ENCODE results near the gene NFASC. TPM values are rescaled to one million over a fixed set of nuclear protein-coding genes. Genes with fewer than 3 reads are reported as not detected.

The NFASC gene
- total RNA-seq, 2 experiments from 2014 or later = 0.06 to 0.37 TPM

DNA sequence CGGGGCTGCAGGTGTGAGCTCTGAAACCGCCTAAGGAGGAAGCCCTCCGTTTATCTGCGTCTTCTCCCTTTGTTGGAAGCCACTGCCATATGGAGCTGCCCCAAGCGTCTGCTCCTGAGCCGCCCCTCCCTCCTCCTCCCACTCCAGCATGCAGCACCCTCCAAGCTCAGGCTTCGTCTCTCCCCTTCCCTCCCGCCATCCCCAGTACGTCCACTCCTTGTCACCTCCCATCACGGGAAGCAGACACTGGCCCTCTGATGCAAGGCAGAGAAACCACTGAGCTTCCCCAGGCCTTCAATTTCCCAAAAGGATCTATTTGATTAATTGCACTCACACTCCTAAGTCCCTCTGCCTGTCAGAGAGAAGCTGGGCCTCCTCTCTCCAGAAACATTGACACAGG, 52.5 kb downstream of the NFASC start:
- no peak overlapping the region for H3K4me3 Mint-ChIP-seq
- DNase-seq = no peak
- peaks cover 4% of the 10 kb centered on the region for H3K4me1 Mint-ChIP-seq
- no peaks in the 10 kb centered on the region for H3K36me3 Mint-ChIP-seq
- H3K27me3 Mint-ChIP-seq = peaks cover 17% of the 10 kb centered on the region
- H3K9me3 Mint-ChIP-seq = no peaks in the 10 kb centered on the region
- H3K27ac Mint-ChIP-seq = no peak overlapping the region

DNA sequence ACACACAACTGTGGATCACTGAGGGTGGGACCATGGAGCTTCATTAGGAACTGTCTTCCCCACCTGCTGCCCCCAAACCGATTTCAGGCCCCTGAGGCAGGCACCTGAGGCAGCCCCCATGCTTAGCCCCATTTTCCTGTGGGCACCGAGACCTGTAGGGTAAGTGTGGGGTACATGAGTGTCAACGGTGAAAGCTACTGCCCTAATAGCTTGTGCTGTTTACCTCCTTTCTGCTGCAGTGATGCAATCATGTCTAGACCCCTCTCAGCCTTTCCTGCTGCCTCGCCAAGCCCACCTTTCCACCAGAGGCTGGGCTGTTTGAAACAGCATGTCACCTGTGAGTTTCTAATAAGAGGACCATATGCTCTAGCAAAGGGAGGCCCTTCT, 53.0 kb downstream of the NFASC start:
- DNase-seq = no peak
- Mint-ChIP-seq H3K9me3 (no peaks in the 10 kb centered on the region), H3K4me1 (peaks cover 4% of the 10 kb centered on the region), H3K4me3 (no peak overlapping the region), H3K36me3 (no peaks in the 10 kb centered on the region), H3K27me3 (peaks cover 17% of the 10 kb centered on the region), H3K27ac (no peak overlapping the region)

DNA sequence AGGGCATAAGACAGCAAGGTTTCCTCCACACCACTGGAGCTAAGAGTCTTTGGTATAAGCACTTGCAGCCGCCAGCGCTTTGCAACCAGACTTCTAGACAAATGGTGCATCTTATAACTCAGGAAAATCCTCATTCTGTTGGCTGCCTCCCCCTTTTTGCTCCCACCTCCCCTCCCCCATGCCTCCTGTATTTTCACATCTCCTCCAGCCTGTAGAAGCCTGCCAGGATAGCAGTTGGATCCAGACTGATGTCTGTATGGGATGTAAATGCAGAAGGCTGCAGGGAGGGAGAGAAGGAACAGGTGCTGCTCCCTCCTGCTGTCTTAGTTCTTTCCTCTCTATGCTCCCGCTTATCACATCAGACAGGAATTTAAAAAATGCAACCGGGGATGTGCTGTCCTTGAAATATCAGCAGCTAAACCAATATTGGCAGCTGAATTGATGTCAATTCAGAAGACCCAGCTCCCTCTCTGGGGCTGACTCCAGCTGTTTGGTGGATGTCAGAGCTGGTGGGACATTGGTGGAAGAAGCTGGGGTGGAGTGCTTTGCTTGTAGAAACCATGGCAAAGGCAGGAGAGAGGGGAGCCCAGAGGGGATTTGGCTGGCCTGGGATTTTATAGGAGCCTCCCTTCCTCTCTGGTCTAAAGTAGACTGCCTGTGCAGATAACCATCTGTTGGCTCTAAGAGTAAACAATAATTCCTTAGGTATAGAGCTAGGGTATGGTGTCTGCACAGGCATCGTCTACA, 53.5 kb downstream of the NFASC start:
- DNase-seq = no peak
- Mint-ChIP-seq H3K4me1 (peaks cover 4% of the 10 kb centered on the region), H3K27ac (no peak overlapping the region), H3K9me3 (no peaks in the 10 kb centered on the region), H3K27me3 (peaks cover 17% of the 10 kb centered on the region), H3K36me3 (no peaks in the 10 kb centered on the region), H3K4me3 (no peak overlapping the region)

DNA sequence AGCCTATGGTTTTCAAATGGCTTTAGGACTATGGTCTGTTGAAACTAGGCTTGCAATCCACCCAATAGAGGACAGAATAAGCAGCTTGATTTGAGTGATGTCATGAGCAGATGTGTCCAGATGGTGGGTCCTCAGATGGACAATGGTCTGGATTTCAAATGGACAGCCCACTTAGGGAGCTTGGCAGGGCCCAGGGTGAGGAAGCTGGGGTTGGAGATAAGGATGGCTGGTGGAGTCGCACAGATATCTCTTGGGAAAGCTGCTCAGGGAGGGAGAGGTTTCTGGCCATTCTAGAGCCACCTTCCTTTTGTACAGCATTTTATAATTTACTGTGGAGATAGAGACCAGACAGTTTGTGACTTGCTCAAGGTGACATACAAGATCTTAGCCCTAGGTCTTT, 55.0 kb downstream of the NFASC start:
- H3K27me3 Mint-ChIP-seq = peaks cover 10% of the 10 kb centered on the region
- no peaks in the 10 kb centered on the region for H3K4me1 Mint-ChIP-seq
- H3K9me3 Mint-ChIP-seq = no peaks in the 10 kb centered on the region
- H3K4me3 Mint-ChIP-seq = no peak overlapping the region
- no peak overlapping the region for H3K27ac Mint-ChIP-seq
- DNase-seq = no peak
- H3K36me3 Mint-ChIP-seq = no peaks in the 10 kb centered on the region

DNA sequence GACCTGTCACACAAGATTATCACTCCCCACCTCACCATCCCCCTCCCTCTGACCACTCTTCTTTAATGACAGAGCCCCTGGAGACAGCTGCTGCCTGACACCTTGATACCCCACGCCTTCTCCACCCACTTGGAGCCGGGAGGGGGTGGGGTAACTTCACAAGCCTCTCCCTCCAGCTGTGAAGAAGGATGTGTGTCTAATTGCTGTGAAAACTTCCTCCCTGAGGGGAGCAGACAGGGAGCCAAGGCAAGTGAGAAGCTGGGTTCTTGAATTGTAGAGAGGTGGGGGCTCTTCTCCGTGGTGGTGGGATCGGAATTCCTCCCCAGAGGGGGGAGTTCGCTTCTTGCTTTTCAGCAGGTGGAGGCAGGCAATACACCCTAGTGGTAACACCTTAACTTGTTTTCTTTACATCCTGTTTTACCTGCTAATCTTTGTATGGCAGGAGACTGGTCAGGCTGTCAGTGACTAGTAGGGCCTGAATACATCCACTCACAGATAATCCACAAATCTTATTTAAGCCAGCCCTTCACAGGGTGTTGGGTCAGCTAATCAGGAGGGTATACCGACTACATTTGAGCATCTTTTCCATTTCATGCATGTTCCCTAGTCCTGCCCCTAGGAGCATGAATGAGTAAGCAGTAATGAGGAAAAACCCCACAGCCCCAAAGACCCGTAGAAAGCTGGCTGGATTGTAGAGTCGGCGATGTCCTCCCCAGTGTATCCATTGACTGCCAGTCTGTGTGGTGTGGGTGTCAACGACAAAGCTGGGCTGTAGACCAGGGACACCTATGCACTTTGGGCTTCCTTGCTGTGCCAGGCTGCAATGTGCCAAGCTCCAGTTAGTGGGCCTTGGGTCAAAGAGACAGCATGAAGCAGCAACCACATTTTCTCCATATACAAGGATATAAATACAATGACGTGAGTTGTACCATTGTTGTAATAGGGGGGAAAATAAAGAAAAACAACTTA, 57.3 kb downstream of the NFASC start:
- DNase-seq = no peak
- Mint-ChIP-seq H3K27ac (no peak overlapping the region), H3K9me3 (no peaks in the 10 kb centered on the region), H3K4me1 (no peaks in the 10 kb centered on the region), H3K4me3 (no peak overlapping the region), H3K27me3 (peaks cover 10% of the 10 kb centered on the region), H3K36me3 (no peaks in the 10 kb centered on the region)

DNA sequence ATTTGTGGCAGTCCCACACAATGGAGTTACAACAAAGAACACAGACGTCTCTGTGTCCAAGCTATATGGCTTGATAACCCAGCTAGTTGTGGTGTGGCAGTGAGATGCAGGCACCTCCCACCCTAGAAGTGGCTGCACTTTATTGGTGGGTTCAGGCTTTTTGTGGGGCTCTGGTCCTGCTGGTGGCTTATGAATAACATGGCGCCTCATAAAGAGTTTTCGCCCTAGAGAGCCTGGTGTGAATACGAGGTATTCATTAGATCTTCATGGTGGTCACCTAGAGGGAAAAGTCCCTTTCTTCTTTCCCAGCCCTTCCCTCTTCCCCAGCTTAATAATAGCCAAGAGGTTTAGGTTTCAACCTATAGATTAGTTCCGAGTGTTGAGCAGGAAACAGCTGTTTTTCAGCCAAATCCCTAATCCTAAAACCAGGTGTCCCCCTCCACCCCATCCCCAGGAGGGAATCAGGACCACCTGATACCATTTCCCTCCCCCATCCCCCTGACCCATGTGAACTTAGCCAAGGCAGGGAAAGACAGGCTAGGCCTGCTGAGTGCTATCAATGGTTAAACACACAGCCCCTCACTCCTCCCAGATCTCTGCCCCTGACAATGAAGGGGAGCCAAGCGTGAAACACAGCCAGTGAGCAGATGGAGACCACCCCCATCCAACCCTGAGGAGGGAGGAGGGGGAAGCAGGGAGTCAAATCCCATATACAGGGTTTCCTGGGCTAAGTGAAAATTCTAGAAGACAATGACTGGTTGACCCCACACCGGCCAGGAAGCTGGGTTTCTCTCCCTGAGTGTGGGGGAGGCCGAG, 58.2 kb downstream of the NFASC start:
- no peak overlapping the region for H3K27ac Mint-ChIP-seq
- H3K4me1 Mint-ChIP-seq = no peaks in the 10 kb centered on the region
- peaks cover 10% of the 10 kb centered on the region for H3K27me3 Mint-ChIP-seq
- no peaks in the 10 kb centered on the region for H3K9me3 Mint-ChIP-seq
- H3K4me3 Mint-ChIP-seq = no peak overlapping the region
- no peaks in the 10 kb centered on the region for H3K36me3 Mint-ChIP-seq
- no peak for DNase-seq

DNA sequence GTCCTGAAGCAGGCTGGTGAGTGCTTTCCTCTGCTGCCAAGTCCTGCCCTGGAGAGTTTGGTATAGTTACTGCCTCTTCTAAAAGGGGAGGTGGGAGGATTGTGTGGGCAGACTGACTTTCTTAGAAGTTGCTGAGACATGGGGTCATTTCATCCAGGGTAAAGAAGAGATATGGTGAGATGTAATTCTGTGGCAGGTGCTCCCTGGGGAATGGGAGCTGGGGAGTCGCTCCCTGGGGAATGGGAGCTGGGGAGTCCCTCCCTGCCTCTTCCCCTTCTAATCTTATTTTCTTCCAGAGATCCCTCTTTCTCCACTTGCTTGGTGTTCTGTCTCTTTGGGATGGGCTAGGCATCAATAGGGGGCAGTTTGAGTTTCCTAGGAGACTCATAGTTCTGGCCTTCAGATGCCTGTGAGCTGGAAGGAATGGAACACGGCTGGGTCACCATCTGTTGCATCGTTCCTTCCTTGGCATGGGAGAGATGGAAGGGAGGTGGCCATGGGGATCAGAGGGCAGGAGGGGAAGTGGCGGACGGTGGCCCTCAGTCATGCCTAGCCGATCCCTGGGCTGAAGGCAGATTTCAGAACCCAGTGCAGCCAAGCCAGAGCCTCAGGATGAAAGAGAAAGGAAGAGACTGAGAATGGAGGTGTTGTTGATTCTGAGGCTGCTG, 59.0 kb downstream of the NFASC start:
- H3K27ac Mint-ChIP-seq = no peak overlapping the region
- peaks cover 10% of the 10 kb centered on the region for H3K27me3 Mint-ChIP-seq
- H3K4me3 Mint-ChIP-seq = no peak overlapping the region
- H3K9me3 Mint-ChIP-seq = no peaks in the 10 kb centered on the region
- no peaks in the 10 kb centered on the region for H3K4me1 Mint-ChIP-seq
- no peaks in the 10 kb centered on the region for H3K36me3 Mint-ChIP-seq
- no peak for DNase-seq

DNA sequence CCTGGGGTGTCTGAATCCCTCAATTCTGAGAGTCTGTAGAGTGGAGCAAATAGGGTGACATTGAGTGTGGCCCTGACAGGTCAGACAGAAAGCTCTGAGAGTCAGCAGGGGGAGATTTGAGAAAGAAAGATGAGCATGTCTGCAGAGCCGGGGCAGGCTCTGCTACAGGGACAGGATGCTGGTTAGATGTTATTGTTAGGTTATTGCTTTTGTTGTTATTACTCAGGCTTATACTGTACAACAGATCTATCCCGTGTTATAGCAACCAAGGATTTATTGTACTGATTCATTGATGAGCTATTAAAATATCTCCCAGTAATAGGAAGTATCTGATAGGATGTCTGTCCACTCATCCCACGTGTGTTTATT, 59.5 kb downstream of the NFASC start:
- Mint-ChIP-seq H3K36me3 (no peaks in the 10 kb centered on the region), H3K27me3 (peaks cover 10% of the 10 kb centered on the region), H3K27ac (no peak overlapping the region), H3K4me1 (no peaks in the 10 kb centered on the region), H3K4me3 (no peak overlapping the region), H3K9me3 (no peaks in the 10 kb centered on the region)
- no peak for DNase-seq

DNA sequence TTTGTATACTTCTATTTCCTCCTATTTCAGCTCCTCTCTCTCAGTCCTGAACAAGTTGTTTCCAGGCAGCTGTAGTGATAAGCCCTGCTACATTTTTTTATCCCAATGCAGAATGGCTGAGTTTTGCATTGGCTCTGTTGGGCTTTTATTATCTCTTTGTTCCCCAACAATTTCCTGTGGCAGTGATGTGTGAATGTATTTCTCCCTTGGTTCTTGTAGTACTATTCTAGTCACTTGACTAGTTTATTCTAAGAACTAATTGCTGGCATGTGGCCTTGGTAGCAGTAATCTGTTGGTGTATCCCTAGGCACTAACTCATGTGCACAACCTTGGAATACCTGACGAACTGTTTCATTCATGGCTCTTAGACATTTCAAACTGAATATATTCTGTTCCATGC, 60.7 kb downstream of the NFASC start:
- Mint-ChIP-seq H3K36me3 (no peaks in the 10 kb centered on the region), H3K9me3 (no peaks in the 10 kb centered on the region), H3K27ac (no peak overlapping the region), H3K4me3 (no peak overlapping the region), H3K4me1 (no peaks in the 10 kb centered on the region), H3K27me3 (peaks cover 7% of the 10 kb centered on the region)
- DNase-seq = no peak

DNA sequence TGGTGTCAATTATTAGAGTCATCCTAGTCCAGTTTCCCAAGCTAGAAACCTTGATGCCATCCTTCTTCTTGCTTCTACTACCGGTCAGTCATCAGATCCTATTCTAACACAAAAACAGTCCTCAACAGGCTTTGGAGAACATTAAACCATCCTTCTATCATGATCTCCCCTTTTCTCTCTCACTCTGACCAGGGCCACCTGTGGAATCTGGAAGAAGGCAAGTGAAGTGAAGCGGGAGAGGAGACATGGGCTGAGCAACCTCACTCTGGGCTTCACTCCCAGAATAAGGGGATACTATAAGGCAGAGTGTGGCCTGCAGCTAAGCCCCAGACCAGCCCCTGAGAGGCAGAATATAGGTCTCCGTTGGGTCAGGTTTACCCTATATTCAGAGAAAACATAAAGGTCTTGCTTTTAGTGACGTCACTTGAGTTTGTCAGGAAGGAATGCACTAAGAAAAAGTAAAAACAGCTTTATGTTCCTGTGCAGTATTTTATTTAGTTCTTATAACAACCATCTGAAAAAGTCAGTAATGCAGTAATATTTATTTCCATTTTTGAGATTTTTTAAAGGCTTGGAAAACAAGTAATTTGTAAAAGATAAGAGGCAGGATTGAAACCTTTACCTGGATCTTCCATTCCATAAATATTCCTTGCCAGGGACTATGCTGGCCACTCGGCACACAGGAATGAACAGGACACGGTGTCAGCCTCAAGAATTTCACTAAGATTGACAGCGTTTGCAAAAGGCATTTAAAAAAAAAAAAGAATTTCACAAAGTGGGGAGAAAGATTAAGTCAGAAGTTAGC, 61.3 kb downstream of the NFASC start:
- no peaks in the 10 kb centered on the region for H3K4me1 Mint-ChIP-seq
- no peaks in the 10 kb centered on the region for H3K36me3 Mint-ChIP-seq
- H3K27me3 Mint-ChIP-seq = peaks cover 7% of the 10 kb centered on the region
- no peak overlapping the region for H3K27ac Mint-ChIP-seq
- H3K4me3 Mint-ChIP-seq = no peak overlapping the region
- no peak for DNase-seq
- no peaks in the 10 kb centered on the region for H3K9me3 Mint-ChIP-seq

DNA sequence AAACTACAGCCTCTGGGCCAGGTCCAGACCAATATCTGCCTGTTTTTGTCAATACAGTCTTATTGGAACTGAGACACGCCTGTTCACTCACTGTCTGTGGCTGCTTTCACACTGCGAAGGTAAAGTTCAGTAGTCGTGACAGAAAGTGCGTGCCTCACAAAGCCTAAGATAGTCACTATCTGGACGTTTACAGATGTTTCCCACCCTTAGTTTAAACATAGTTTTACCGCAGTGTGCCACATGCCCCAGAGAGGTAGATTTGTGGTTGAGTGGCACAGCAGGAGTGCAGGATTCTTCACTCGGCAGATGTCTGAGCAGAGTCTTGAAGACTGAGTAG, 61.9 kb downstream of the NFASC start:
- Mint-ChIP-seq H3K27ac (no peak overlapping the region), H3K9me3 (no peaks in the 10 kb centered on the region), H3K4me1 (no peaks in the 10 kb centered on the region), H3K4me3 (no peak overlapping the region), H3K36me3 (no peaks in the 10 kb centered on the region), H3K27me3 (peaks cover 4% of the 10 kb centered on the region)
- DNase-seq = no peak

DNA sequence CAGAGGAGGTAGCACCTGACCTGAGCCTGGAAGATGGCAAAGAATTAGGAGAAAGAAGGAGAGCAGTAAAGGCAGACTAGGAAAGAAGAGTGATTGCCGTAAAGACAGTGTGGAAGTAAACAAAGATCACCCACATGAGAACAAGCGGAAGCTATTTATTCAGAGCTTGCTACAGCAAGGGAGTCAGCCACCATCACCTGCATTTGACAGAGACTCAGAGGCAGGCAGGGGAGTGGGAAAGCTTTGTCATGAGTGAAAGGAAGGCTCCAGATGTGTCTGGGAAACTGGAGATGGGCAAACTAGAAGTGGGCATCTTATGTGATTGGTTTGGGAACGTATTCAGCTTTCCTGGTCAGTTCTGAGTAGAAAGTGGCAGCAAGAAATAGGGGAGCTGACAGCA, 64.5 kb downstream of the NFASC start:
- Mint-ChIP-seq H3K4me1 (no peaks in the 10 kb centered on the region), H3K4me3 (no peak overlapping the region), H3K9me3 (no peaks in the 10 kb centered on the region), H3K36me3 (no peaks in the 10 kb centered on the region), H3K27me3 (no peaks in the 10 kb centered on the region), H3K27ac (no peak overlapping the region)
- DNase-seq = no peak

DNA sequence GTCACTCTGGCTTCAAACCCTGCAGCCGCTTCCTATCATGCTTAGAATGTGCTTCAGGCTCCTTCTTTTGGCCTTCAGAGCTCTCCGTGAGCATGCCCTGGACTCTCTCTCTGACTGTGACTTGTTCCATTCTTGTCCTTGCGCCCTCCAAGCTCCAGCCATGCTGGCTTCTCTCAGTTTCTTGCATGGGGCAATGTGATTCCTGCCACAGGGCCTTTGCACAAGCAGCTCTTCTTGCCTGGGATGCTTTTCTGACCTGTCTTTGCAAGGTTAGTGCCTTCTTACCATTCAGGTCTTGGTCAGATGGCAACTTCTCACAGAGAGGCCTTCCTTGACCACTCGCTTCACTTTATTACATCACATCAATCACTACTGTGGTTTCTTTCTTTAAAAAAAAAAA, 66.1 kb downstream of the NFASC start:
- no peaks in the 10 kb centered on the region for H3K36me3 Mint-ChIP-seq
- no peak overlapping the region for H3K4me3 Mint-ChIP-seq
- H3K9me3 Mint-ChIP-seq = no peaks in the 10 kb centered on the region
- no peaks in the 10 kb centered on the region for H3K27me3 Mint-ChIP-seq
- H3K4me1 Mint-ChIP-seq = no peaks in the 10 kb centered on the region
- no peak overlapping the region for H3K27ac Mint-ChIP-seq
- no peak for DNase-seq

DNA sequence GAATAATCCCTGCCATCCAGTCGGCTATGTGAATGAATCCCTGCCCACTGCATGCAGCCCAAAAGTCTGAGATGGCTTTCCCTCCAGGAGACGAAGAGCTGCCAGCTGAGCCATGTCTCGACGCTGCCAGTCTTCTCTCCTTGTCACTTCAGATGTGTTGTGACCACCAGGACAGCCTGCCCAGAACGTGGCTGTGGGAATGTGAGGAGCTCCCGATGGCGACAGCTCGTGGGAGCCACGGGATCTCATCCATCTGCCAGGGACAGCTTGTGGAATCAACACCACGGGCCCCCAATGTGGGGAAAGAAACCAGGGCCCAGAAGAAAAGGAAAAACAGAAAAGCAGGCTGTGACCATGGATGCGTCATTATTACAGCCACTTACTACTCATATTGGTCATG, 67.2 kb downstream of the NFASC start:
- Mint-ChIP-seq H3K4me1 (no peaks in the 10 kb centered on the region), H3K36me3 (no peaks in the 10 kb centered on the region), H3K9me3 (no peaks in the 10 kb centered on the region), H3K27ac (no peak overlapping the region), H3K27me3 (no peaks in the 10 kb centered on the region), H3K4me3 (no peak overlapping the region)
- no peak for DNase-seq
